HG02678 (cell line): ENCODE data around the gene SLAMF1.
"Not testable (repeated sequence)": the region's sequence is repeated elsewhere in the genome, so short reads cannot be mapped to it uniquely, and the experiment has no call there.

Experiments
- ATAC-seq: cut with Tn5 transposase; IDR thresholded peaks from one replicate; pipeline ENCODE4 v1.9.1; 2021; ENCODE audit warnings: mild to moderate bottlenecking, moderate library complexity; ENCODE audit not compliant: unreplicated experiment

Gene SLAMF1

DNA sequence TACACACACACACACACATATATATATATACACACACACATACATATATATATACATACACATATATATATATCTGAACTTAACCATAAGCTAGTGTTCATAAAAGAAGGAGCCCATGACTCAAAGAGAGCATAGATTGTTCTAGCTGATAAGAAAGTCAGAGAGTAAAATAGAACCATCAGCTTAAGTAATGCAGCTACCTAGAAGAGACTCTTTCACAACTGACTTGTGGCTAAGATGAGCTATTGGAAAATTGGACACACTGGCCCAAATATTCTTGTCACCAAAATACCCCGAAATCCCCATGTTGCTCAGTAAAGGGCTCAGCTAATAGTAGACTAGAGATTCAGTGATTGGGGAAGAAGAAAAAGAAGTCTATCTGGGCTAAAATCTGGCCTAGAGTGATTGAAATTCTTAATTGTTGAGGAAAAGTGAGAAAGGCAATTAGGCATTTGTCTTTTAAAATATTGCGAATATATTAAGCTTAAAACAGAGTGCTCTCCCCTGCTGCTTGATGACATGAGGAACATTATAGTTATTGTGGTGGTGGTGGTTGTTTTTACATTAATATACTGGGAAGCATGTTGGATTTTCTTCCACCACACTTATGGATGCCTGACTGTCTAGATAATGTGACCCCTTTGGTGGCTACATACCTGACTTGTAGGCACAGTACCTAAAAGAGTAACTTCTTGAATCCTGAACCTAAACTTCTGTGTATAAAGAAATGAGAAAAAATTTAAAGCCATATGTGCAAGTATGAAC, 6.3 kb downstream of the SLAMF1 start:
- no peak for ATAC-seq

DNA sequence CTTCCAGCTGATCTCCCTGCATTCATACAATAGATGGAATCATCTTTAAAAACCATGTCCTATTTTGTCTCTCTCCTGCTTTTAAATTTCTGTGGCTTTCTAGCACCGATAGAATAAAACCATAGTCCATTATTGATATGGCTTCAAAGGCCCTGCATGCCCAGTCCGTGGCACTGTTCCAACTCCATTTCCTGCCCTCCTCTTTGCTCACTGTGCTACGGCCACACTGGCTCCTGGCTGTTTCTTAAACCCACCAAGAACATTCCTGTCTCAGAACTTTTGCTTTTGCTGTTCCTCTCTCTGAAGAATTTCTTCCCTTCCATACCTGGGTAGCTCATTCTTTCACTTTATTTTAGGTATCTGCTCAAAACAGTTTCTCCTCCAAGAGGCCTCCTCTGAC, 7.2 kb downstream of the SLAMF1 start:
- no peak for ATAC-seq

DNA sequence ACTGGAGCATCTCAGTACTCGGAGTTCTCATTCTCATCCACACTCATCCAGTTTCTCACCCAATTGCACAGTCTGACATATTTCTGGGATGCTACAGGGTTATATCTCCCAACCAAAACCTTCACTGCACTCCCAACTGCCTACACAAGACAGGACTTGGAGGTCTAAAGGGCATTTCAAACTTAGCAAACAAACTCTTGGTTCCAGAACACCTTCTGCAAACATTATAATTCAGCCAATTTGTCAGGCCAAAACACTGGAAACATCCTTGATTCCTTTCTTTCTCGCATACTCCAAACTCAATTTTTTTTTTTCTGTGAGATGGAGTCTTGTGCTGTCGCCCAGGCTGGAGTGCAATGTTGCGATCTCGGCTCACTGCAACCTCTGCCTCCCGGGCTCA, 7.9 kb downstream of the SLAMF1 start:
- no peak for ATAC-seq

DNA sequence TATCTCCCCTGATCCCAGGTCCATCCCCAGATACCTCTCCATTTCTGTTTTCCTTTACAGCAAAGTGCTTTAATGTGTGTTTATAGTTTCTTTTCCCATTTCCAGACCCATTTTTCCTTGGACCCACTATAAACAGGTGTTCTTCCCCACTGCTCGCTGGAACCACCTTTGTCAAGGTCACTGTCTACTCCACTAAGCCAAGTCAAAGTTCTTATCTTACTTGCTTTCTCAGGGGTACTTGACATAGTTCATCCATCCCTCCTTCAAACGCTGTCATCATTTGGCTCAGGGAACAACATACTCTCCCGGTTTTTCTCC, 8.3 kb downstream of the SLAMF1 start:
- no peak for ATAC-seq

DNA sequence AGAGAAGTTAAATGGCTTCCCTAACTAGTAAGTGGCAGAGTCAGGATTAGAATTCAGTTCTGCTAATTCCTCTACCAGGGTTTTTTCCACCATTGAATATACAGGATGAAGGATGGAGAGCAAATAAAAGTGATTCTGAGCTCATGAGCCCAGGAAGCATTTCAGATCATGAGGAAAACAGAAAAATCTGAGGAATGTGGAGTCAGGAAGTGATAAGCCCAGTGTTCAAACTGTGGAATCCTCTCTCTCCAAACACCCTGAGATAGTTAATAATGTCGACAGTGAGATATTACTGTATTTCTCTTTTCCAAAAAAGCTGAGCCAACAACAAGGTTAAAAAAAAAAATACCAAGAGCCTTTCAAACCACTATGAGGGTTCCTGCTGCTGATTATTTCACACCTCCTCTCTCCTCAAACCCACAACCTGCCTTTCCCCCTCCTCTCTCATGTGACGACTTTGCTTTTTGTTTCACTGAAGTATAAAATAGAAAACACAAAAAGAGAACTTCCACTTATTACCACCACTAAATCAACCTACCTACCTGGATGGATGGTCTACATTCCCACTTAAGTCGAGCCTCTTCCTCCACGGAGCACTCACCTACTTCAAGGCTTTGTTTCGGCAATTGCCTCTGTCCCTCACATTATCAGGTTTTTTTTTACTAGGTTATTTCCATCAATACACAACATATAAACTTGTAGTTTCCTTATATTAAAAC, 8.9 kb downstream of the SLAMF1 start:
- ATAC-seq = no peak

DNA sequence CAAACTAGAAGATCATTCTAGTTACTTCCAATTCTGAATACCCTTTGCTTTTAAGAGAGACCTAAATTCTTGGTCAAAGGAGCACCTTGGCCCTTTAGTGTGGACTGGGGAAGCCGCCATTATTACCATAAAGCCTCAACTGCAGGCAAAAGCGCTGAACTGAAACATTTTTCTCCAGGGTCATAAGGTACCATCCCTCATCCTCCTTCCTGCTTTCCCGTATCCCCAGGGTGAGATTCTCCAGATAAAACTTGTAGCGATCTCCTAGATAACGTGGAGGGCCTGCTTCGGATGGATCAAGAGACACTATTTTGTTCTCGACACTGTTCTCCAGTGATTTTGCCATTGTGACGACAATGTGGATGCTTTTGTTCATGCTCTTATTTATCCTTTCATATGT, 9.8 kb downstream of the SLAMF1 start:
- ATAC-seq = no peak

DNA sequence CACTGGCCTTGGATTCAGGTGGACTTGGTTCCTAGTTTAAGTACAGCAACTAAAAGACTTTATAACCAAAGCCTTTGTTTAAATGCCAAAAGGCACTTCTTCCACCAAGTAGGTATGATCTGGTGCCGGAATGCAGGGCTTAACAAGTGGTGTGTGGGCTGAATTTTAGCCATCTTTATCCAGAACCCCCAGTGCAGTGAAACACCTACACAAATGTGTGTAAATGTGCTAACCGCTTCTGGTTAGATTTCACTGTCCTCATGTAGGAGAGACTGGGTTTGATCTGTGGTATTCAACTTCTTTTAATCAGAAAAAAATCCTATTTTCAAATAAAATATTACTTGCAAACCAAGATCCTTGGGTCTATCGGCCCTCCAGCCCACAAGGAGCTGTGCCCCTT, 10.3 kb downstream of the SLAMF1 start:
- ATAC-seq = no peak

DNA sequence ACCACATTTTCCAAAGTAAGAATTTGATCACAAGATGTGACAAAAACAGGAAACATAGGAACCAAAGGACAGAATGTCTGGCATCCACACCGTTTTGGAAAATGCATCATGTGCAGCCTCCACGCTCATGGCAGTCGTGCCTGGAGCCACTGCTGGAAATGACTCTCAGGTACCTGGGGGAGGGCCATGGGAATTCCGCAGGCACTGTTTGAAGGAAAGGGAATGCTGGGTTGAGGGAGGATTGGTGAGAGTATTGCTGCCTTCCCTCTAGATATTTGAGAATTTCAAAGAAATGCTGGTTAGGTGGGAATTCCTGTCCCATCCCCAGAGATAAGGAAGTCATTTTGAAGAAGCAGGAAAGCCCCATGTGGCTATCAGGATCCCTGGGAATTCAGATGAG, 10.8 kb downstream of the SLAMF1 start:
- no peak for ATAC-seq

DNA sequence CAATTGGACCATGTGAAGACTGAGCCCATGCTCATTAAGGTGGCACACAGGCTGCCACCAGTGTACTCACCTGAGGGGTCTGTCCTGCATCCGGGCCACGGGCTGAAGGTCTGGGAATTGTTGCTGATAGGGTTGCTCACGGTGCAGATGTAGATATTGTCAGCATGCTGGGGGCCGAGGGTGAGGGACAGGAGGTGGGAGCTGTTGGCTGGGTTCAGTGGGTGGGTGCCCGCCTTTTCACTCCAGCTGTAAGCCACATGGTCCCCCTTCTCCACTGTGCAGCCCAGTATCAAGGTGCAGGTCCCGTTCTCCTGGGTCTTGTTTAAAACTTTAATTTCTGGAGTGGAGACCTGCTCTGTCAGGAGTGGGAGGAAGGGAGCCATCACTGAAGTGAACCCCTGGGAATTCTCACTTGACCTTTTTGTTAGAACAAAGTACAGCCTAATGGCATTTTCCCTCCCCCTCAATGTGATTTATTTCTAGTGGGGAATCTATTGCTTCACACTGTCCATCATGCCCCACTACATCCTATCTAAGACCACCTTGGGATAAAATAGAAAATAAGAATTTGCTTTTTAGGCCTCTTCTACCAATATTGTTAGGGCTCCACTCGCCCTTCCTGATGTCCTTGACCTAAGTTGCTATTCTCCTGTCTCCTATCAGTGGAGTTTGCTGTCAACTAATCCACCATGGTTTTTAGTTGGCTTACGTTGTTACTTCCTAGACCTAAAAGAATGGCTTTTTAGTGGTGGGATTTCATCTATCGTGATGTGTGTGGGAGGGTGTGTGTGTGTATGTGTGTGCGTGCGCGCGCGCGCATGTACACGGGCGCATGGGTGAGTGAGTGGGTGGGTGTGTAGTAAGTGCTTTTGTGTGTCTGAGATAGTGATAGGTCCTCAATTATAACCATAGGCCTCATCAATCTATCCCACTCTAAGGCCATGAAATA, 12.0 kb downstream of the SLAMF1 start:
- ATAC-seq = no peak

DNA sequence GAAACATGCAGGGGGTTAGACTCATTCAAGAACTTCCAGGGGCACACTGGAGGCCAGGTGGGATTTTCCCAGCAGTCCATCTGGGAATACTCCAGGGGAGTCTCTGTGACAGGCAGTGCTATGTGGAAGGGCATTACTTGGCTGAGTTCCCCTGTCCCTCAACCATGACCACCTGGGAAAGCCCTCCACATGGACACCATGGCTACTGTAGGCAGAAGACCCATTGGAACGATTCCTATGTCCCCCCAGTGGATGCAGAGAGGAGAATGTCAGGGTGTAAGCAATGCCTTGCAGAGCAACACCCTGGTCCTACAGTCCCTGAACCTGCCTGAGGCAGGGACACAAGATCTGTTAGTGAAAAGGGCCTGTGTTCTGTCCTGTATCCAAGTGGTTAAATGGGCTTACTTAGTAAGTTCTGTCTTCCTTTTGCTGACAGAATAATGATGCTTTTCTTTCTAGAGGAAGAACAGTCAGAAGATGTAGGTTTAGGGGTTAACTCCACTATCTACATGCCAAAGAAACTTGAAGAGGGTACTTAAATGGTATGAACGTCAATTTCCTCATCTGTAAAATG, 13.4 kb downstream of the SLAMF1 start:
- ATAC-seq = no peak

DNA sequence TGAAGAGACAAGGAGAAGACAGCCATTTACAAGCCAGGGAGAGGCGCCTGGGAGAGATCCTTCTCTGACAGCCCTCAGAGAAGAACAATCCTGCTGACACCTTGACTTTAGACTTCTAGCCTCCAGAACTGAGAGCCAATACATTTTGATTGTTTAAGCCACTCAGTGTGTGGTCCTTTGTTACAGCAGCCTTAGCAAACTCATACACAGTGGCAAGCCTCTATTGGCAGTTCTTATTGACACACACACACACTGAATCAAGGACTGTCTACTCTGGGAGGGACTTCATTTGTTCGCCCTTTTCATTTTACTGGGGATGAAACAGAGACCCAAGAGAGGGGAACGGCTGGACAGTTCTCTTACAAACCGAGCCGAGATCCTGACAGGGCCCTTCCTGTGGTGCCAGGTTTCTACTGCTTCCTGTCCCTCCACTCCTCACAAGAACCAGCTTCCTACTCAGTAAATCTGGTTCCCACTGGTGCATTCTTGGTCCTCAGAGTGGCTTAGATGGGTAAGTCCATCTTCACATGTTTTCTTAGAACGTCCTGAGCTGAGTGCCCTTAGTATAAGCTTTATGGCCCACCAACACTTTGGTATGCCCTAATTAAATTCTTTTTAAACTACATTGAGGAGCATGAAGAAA, 14.7 kb downstream of the SLAMF1 start:
- no peak for ATAC-seq

DNA sequence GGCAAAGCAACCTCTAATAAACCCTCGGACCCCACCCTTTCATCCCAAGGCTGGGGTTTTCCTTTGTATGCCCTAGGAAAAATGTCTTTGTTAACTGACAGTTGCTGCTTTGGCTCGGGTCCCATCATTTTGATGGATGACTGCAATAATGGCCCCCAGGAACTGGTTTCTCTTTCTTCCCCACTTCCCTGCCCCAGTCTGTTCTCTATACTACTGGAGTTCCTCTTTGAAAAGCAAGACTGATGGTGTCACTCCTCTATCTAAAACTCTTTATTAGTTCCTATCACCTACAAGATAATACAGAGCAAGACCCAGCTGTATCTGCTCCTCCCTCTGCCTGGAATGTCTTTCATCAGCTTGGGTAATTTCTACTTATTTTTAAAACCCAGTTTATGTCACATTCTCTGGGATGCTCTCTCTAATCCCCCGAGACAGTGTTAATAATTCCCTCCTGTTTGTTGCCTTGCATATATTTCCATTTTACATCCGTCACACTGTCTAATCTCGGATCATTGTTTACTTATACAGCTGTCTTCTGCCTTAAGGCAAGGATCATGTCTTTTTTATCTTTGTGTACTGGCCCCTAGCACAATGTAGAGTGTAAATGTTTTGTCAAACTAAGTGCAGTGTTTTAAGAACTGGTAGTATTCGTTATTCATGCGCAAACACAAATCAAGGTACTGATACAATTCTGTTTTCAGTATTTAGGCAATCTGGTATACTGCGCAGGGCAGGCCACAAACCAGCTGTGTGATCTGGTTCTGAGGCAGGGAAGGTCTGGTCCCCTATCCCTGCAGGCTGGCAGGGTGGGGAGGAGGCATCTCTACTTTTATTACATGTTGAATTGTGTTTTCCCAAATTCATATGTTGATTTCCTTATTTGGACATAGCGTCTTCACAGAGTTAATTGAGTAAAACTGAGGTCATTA, 16.1 kb downstream of the SLAMF1 start:
- ATAC-seq = no peak

DNA sequence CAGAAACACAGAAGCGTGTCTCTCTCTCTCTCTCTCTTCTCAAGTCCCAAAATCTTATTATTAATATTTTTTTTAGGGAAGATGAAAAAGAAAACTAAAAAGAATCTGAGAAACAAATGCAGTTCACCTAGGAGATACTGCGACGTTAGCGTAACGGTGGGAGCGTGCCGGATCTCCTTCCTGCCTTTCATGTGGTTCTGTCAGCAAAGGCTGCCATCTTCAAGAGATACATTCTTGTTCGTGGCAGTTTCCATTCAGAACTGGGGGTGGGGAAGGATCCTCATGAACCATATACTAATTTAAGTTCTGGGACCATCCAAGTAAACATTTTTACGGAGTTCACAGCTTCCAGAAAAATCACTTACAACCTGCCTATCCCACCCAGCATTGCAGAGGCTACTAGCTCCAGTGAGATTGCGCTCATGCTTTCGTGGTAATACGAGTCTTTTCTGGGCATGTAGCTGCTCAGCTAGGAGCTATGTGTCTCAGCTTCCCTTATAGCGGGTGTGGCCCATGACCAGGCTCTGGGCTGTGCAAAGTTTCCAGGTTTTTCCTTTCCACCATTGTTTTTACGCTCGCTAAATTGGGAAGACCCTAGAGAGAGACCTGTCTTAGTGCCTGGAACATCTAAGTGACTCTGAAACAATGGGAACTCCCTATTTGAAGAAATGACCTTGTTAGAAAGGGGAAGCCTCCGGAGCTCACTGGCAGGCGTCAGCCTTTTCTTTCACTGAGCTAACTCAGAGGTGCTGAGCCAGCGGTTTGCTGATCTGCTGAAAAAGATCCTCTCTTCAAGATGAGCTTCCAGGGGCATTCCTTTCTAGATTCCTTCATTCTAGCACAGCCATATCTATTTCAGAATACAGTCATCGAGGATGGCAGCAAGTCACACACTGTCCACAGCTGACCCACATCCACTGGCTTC, 17.3 kb downstream of the SLAMF1 start:
- ATAC-seq = no peak

DNA sequence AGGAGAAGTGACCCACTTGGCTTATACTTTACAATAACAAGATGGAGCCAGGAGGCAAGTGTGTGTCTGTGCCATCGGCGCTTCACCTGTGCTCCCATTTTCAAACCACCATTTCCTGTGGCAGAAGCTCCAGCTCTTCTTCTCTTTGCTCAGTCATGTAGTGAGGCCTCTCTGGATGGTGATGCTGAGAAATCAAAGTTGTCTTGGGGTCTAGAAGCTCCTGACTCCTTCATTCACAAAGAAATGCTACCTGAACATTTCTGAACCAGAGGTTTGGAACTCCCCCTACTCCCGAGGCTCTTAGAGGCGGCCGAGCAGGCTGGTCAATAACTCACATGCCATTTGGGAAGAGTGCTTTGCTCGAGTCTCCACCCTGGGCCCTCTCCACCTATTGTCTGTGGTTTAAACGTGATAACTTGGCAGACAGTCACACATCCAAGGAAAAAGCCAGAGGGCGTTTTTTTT, 18.0 kb downstream of the SLAMF1 start:
- no peak for ATAC-seq

DNA sequence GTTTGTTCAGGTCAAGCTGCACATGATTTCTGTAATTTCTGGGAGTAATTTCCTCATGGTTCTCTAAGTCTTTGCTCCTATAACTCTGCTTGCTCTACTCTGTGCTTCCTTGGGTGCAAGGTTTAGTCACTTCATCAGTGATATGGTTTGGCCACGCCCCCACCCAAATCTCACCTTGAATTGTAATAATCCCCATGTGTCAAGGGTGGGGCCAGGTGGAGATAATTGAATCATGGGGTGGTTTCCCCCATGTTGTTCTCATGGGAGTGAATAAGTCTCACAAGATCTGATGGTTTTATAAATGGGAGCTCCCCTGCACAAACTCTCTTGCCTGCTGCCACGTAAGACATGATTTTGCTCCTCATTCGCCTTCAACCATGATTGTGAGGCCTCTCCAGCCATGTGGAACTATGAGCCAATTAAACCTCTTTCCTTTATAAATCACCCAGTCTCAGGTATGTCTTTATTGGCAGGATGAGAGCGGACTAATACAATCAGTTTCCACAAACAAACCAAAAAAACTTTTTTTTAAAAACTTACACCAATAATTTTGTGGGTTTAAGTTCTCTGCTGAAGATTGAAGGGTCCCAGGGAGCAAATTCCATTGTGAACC, 19.1 kb downstream of the SLAMF1 start:
- not testable (repeated sequence) for ATAC-seq

DNA sequence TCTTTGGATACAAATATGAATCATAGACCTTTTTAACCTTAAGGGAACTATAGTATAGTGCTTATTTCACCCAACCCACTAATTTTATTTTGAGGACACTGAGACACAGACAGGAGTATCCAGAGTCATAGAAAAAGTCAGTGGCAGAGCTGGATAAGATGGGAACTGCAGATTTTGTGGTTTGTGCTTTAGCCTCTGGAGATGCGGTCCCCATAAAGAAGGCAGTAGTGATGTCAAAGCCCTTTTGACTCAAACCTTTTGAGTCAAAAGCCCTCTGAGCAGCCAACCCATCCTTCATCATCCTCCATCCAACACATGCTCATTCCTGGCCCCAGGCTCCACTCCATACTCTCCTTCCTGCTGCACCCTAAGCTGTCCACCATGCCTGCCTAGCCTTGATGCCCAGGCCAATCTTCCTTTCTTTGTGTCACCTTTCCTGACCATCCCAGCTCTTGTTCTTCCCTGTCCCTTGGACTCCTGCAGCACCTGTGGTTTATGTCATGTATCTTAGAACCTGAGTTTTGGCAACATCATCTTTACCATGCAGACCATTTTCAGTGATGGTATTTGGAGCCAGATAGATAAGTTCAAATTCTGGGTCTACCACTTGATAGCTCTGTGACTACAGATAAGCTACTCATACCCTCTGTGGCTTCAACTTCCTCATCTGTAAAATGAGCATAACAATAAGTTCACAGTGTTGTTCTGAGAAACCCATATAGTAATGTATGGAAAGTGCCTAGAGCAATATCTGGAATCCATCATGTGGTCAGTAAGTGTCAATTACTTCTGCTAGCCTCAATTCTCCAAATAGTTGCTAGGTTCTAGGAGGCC, 20.1 kb downstream of the SLAMF1 start:
- ATAC-seq = no peak
